ENCODE data around the gene ZNF519.
"Not testable (repeated sequence)": the region's sequence is repeated elsewhere in the genome, so short reads cannot be mapped to it uniquely, and the experiment has no call there.

DNA sequence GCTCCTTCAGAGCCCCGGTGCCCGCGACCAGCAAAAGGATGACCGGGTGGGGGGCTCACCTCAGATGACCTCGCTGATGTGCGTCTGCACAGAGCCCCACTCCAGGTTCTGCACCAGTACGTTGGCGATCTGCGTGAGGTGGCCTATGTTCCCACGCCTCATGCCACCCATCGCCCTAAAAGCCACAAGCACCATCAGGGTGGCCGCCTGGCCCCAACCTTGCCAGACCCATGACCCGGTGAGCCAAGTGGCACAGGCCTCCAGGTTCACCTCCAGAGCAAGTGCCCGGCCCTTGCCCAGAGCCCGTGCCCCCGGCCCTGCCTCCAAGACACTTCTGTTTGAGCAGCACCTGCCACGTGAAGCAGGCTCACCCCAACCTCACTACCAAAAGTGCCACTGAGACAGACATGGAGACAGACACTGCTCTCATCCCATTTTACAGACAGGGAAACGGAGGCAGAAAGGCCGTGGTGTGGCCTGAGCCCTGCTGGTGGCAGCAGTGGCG lies 17.7 kb upstream of the ZNF519 start:
- TF ChIP-seq, protein P1, sequence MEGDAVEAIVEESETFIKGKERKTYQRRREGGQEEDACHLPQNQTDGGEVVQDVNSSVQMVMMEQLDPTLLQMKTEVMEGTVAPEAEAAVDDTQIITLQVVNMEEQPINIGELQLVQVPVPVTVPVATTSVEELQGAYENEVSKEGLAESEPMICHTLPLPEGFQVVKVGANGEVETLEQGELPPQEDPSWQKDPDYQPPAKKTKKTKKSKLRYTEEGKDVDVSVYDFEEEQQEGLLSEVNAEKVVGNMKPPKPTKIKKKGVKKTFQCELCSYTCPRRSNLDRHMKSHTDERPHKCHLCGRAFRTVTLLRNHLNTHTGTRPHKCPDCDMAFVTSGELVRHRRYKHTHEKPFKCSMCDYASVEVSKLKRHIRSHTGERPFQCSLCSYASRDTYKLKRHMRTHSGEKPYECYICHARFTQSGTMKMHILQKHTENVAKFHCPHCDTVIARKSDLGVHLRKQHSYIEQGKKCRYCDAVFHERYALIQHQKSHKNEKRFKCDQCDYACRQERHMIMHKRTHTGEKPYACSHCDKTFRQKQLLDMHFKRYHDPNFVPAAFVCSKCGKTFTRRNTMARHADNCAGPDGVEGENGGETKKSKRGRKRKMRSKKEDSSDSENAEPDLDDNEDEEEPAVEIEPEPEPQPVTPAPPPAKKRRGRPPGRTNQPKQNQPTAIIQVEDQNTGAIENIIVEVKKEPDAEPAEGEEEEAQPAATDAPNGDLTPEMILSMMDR (IDR thresholded peaks at IDR 0.05) = not testable (repeated sequence)
- TF ChIP-seq POLR2A (IDR thresholded peaks at IDR 0.05) = not testable (repeated sequence)
